Measurements from ENCODE around the gene BICDL2. TPM values are rescaled to one million over a fixed set of nuclear protein-coding genes. Genes with fewer than 3 reads are reported as not detected.
A peak's percentile ranks its signal among the peaks of the same experiment; 100 is the strongest.

The BICDL2 gene
- total RNA-seq, 1 donor from 2014 or later: not detected

DNA sequence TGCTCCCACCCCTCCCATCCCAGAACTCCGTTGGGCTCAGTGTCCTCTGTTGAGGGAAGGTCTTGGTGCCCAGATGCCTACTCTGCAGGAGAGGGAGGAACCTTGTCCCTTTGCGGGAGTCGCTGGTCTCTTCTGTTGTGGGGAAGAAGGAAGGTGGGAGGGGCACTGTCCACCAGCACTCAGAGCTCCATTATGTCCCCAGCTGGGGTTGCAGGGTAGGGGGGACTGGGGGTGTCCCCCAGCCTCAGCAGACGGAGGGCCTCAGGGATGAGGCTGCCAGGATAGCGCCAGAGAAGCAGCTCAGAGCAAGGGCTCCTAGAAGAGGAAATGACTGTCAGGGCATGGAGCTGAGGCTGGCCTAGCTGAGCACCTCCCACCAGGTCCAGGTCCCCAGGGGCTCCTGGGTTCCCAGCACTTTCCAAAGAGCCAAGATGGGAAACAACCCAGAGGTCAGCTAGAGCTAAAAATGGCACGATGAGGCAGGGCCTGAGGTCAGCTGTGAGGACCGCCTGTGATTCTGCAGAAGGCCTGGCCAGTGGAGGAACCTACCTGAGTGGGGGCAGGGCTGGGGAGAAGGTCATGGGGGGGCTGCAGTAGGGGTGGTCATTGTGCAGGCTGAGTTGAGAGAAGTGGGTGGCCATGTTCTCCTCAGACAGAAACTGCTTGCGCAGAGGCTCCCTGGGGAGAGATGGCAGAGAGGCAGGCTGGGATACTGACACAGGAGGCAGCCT, 13.9 kb downstream of the BICDL2 start:
- no peak for TF ChIP-seq CTCF (IDR thresholded peaks at IDR 0.05)
- ChIA-PET CTCF (interaction anchor here (0.6 to 1.8 kb wide), 7 partner anchors 9 to 107 kb away, joined by 3 to 8 read pairs (median 5); no protein-coding TSS in a partner anchor), POLR2A (interaction anchor here (0.6 to 3.9 kb wide), 7 partner anchors 8 to 112 kb away, joined by 3 to 40 read pairs (median 5); partner anchors contain the start of genes ZNF213 and ZSCAN10)
- peak overlapping the region; percentile 99 for H3K27ac Mint-ChIP-seq
- peak overlapping the region; percentile 92 for H3K4me3 Mint-ChIP-seq
- intact Hi-C loops (cut with micrococcal nuclease): loop anchor here (5.0 kb wide), 3 partner anchors 74 to 116 kb away; partner anchors contain the start of gene ZSCAN10
- H3K36me3 Mint-ChIP-seq (ENCODE audit: low read depth): peaks cover 21% of the 10 kb centered on the region
- H3K9me3 Mint-ChIP-seq: no peaks in the 10 kb centered on the region
- ATAC-seq (ENCODE audit: low read depth) (no peak), DNase-seq (no peak)
- no peaks in the 10 kb centered on the region for H3K27me3 Mint-ChIP-seq
- peaks cover 49% of the 10 kb centered on the region for H3K4me1 Mint-ChIP-seq

DNA sequence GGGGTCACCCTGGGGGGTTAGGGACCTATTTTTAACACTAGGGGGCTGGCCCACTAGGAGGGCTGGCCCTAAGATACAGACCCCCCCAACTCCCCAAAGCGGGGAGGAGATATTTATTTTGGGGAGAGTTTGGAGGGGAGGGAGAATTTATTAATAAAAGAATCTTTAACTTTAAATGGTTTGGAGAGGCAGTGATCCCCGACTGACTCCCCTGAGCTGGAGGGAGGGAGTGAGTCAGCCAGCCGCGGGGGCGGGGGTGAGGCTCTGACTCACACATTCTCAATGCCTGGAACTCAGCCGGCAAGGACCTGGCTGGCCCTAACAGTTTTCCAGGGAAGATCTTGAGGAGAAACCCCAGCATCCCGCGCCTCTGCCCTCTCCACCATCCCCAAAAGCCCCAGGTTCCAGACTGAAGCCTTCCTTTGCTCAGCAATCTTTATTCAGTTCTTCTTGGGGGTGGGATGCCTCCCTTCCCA, 14.5 kb downstream of the BICDL2 start:
- DNase-seq (peak; percentile 63), ATAC-seq (ENCODE audit: low read depth) (peak; percentile 18)
- ChIA-PET CTCF (interaction anchor here (1.1 to 1.8 kb wide), 7 partner anchors 9 to 107 kb away, joined by 3 to 8 read pairs (median 5); no protein-coding TSS in a partner anchor), POLR2A (interaction anchor here (0.6 to 3.9 kb wide), 5 partner anchors 9 to 113 kb away, joined by 3 to 40 read pairs (median 8); partner anchors contain the start of gene ZNF213)
- no peak for TF ChIP-seq CTCF (IDR thresholded peaks at IDR 0.05)
- Mint-ChIP-seq H3K9me3 (no peaks in the 10 kb centered on the region), H3K36me3 (ENCODE audit: low read depth) (peaks cover 19% of the 10 kb centered on the region), H3K4me3 (peak overlapping the region; percentile 92), H3K27ac (peak overlapping the region; percentile 99), H3K4me1 (peaks cover 49% of the 10 kb centered on the region), H3K27me3 (no peaks in the 10 kb centered on the region)
- intact Hi-C loops (cut with micrococcal nuclease): loop anchor here (5.0 kb wide), 3 partner anchors 75 to 115 kb away; partner anchors contain the start of gene ZSCAN10

- Mint-ChIP-seq H3K27me3 (peaks cover 4% of the 10 kb centered on the region), H3K9me3 (no peaks in the 10 kb centered on the region), H3K4me1 (peaks cover 49% of the 10 kb centered on the region), H3K36me3 (ENCODE audit: low read depth) (peaks cover 13% of the 10 kb centered on the region), H3K4me3 (peak overlapping the region; percentile 92), H3K27ac (peak overlapping the region; percentile 99)
- ChIA-PET CTCF (interaction anchor here (1.1 to 2.1 kb wide), 7 partner anchors 10 to 108 kb away, joined by 3 to 11 read pairs (median 5); no protein-coding TSS in a partner anchor), POLR2A (interaction anchor here (0.6 to 3.9 kb wide), 5 partner anchors 10 to 1355 kb away, joined by 5 to 40 read pairs (median 8); no protein-coding TSS in a partner anchor)
- intact Hi-C loops (cut with micrococcal nuclease): loop anchor here (2.0 to 5.0 kb wide), 5 partner anchors 39 to 114 kb away; partner anchors contain the start of genes PAQR4 and ZSCAN10
- TF ChIP-seq CTCF (IDR thresholded peaks at IDR 0.05): no peak
- DNase-seq (peak; percentile 72), ATAC-seq (ENCODE audit: low read depth) (peak; percentile 27)
Observed at GRCh38 chr16:3021449-3022207, 15.1 kb downstream of the BICDL2 start.

GRCh38 chr16:3020604-3021448, 15.9 kb downstream of the BICDL2 start:
- peak overlapping the region; percentile 92 for H3K4me3 Mint-ChIP-seq
- DNase-seq (peak; percentile 38), ATAC-seq (ENCODE audit: low read depth) (no peak)
- H3K9me3 Mint-ChIP-seq: no peaks in the 10 kb centered on the region
- ChIA-PET POLR2A (interaction anchor here (0.6 to 3.9 kb wide), 10 partner anchors 7 to 1354 kb away, joined by 3 to 40 read pairs (median 5); partner anchors contain the start of genes FLYWCH2 and ZNF213), CTCF (interaction anchor here (1.1 to 2.4 kb wide), 4 partner anchors 8 to 37 kb away, joined by 3 to 12 read pairs (median 10); no protein-coding TSS in a partner anchor)
- peaks cover 6% of the 10 kb centered on the region for H3K27me3 Mint-ChIP-seq
- H3K36me3 Mint-ChIP-seq (ENCODE audit: low read depth): peaks cover 5% of the 10 kb centered on the region
- no peak for TF ChIP-seq CTCF (IDR thresholded peaks at IDR 0.05)
- peak overlapping the region; percentile 99 for H3K27ac Mint-ChIP-seq
- H3K4me1 Mint-ChIP-seq: peaks cover 49% of the 10 kb centered on the region
- intact Hi-C loops (cut with micrococcal nuclease): loop anchor here (1.0 to 5.0 kb wide), 7 partner anchors 17 to 114 kb away; partner anchors contain the start of genes PAQR4 and ZSCAN10

Measured in activated B cell treated with CpG ODN at 0.5 μM for 24 hours (primary cell).